ENCODE data around the gene PRLR.
A peak's percentile ranks its signal among the peaks of the same experiment; 100 is the strongest.

The PRLR gene

DNA sequence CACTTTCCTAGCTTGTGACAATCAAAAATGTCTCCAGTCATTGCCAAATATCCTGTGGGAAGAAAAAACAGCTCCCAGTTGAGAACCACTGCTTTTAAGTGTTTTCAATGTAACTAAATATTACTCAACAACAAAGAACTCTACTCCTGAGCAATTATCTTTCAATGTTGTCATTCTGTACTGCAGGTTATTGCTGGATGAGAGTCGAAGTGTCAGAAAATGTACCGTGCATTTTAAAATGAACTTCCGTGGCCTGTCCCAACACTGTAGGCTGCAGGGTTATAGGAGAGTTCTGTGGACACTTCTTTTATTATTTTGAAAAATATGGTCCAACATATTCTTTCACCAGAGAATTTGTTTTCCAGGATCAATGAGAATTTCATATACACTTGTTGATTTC, 147.8 kb downstream of the PRLR start:
- DNase-seq (ENCODE audit: low read depth, low spot score), result no peak

DNA sequence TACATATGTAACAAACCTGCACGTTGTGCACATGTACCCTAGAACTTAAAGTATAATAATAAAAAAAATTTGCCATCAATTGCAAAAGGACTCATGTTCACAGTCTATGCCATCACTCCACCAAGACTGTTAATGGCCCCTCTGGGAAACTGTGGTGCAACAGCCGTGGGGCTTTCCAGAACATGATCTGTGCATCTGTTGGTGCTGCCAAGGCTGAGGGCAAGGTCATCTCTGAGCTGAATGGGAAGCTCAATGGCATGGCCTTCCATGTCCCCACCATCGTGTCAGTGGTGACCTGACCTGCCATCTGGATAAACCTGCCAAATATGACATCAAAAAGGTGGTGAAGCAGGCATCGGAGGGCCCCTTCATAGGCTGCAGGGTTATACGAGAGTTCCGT, 149.2 kb downstream of the PRLR start:
- no peak for DNase-seq (ENCODE audit: low read depth, low spot score)

GRCh38 chr5:35073160-35073559, 157.1 kb downstream of the PRLR start:
- no peak for DNase-seq (ENCODE audit: low read depth, low spot score)

DNA sequence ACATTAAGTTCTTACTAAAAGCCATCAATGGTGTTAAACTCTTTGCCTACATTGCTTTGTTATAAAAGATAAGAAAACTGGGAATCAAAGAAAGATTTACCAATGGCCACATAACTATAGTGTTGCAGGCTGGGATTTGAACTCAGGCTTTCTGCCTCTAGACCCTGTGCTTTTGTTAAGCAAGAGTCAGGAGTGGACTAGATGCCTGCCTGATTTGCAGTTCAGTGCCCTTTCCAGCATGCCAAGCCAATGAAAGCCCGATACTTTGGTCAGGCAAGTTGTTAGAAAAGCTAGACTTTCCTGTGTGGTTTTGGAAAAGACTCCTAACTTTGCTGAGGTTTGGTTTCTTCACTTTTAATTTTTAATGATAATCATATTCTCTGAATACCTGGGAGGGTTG, 161.1 kb downstream of the PRLR start:
- DNase-seq (ENCODE audit: low read depth, low spot score), result no peak

- DNase-seq (ENCODE audit: low read depth, low spot score), result no peak
Observed at GRCh38 chr5:35067985-35068384, 162.3 kb downstream of the PRLR start.

DNA sequence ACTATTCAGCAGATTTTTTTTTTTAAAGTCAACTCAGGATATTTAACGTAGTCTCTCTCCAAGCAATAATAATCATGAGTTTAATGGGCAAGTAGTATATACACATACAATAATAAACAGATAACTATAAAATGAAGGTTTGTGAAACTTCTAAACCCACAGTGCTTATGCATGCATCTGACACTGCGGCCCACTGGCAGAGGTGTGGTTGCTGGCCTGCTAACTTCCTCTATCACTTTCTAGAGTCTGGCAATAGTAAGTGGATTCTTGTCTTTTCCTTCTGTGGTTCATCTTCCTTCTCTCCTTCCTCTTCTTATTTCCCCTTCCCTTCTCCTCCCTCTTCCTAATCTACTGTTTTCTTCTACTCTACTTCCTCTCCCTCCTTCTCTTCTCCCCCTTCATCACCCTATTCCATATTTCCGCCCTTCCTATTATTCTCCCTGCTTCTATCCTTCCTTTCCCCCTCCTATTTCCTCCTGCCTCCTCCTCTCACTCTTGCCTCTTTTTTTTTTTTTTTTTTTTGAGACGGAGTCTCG, 164.0 kb downstream of the PRLR start:
- no peak for DNase-seq (ENCODE audit: low read depth, low spot score)

GRCh38 chr5:35063414-35063813, 166.9 kb downstream of the PRLR start:
- no peak for DNase-seq (ENCODE audit: low read depth, low spot score)

DNA sequence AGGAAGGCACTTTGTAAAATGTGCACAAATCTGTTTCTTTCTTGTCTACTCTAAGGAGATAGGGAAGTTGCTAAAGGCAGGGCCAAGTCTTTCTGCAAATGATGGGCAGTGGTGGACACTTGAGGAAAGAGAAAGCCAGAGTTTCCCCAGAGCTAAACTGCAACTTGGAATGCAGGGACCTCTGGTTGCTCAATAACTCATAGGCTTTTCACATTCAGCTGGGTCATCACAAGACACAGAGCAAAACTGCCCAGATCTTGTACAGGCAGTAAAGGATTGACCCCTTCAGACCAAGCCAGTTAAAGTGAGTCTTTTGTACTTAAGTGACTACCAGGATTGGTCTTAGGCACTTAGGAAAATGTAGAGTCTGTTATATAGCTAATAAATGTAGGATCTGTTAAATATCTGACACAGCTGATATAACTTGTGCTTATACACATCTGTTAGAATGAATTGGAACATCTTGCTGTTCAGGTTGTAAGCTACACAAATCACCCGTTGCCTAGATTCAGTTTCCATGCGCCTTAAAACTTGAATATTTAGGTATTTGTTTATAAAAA, 169.0 kb downstream of the PRLR start:
- DNase-seq (ENCODE audit: low read depth, low spot score), result no peak

- no peak for DNase-seq (ENCODE audit: low read depth, low spot score)
Observed at GRCh38 chr5:35060236-35060635, 170.1 kb downstream of the PRLR start.

GRCh38 chr5:35059251-35059650, 171.0 kb downstream of the PRLR start:
- DNase-seq (ENCODE audit: low read depth, low spot score), result no peak

GRCh38 chr5:35058374-35058788, 171.9 kb downstream of the PRLR start:
- DNase-seq (ENCODE audit: low read depth, low spot score), result no peak

DNA sequence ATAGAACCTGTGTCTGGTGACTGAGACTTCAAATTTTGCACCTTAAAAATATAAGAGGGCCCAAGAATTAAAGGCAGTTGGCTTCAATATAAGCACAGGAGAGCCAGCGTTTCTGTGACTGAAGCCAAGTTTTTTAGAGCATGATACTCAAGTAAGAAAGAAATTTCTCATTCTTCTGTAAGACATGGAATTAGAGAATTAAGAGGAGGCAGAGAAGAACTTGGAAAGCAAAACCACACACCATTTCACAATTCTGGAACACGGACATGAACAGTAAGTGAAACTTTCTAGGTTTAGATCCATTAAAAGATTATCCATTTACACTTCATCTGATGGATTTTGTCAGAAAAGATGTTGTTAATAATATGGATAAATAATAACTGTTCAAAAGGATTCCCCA, 173.6 kb downstream of the PRLR start:
- no peak for DNase-seq (ENCODE audit: low read depth, low spot score)

GRCh38 chr5:35052838-35053237, 177.4 kb downstream of the PRLR start:
- no peak for DNase-seq (ENCODE audit: low read depth, low spot score)

DNA sequence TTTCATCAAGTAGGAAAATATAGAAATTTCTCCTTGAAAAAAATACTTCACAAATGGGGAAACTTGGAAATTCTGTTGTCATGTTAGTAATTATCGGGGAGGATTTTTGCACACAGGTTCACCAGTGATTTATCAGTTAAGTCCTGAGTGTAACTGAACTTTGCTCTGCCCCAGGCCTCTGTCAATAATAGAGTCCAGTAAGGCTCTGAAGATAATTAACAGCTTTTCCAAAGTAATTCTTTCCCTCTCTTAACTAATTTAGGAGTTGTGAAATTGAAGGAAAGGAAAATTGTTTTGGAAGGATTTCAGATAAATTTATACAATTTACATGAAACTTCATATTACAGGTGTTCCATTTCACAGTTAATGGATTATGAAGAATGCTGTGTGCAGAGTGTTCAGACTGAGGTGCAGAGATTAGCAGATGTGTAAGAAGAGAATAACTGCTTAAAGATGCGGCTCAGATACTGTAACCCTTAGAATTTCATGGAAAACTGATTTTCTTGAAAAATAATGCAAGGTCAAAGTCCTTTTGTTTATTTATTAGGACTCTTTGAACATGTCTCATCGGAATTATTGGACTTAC, 179.7 kb downstream of the PRLR start:
- DNase-seq (ENCODE audit: low read depth, low spot score), result no peak

GRCh38 chr5:35048910-35049309, 181.4 kb downstream of the PRLR start:
- DNase-seq (ENCODE audit: low read depth, low spot score), result no peak

DNA sequence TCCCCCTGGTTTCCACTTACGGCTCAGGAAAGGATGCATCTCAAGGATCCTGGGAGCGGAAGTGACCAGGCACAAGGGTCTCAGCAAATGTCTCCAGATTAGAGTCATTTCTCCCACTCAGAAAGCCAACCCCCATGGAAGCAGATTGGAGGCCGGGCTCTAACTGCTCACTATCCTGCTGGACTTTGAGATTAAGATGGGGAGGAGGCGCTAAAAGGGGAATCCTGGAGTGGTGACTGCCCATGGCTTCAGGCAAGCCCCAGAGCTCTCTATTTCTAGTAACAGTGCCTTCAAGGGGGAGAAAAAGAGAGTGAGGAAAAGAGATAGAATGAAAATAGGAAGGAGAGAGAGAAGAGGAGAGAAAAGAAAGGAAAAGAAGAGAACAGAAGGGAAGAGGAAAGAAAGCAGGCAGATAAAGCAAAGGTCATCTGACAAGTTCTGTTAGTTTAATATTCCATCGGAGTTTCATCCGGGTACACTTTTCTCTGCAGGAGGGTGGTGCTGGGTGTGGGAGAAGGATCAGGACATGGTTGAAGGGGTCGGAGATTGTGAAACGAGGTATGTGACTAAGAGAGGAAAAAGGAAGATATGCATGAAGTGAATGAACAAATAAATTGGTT, 182.4 kb downstream of the PRLR start, which contains the start of gene AGXT2:
TSS of gene AGXT2 (minus strand) at position 165 of the 620 bp plus-strand sequence. CDS start at position 108, 57 bp downstream.
- no peak for DNase-seq (ENCODE audit: low read depth, low spot score)

- peak; percentile 5 for DNase-seq (ENCODE audit: low read depth, low spot score)
Observed at GRCh38 chr5:35046774-35047173, 183.5 kb downstream of the PRLR start.

DNA sequence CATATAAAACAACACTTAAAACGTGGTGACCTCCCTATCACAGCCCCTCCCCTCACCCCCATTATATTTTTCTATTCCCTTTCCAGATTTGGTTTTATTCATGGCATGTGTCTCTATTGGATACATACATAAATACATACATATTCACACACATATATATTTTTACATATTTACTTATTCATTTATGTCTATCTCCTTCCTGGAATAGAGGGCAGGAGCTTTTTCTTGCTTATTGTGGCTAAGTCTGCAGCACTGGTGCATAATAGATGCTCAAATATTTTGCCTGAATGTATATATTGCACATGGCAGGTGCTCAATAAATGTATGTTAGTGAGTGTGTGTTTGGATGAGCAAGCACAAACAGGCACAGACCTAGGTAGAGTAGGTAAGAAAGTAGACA, 185.0 kb downstream of the PRLR start:
- no peak for DNase-seq (ENCODE audit: low read depth, low spot score)

DNA sequence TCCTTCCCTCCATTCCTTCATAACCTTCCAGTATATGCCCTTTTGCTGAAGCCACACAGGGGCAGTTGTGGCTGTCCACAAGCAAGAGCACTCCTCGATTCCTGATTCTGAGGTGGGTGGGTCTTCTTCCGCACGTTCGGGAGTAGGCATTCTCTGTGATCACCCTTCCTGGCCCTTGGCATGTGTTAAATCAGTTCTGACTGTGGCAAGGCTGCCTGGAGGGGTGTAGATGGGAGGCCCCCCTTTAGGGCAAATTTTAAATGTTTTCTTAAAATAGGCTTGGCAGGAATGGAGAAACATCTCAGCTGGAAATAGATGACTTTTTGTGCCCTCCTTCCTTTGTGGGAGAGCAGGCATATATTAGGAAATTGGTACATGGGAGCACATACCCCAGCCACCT, 185.6 kb downstream of the PRLR start:
- DNase-seq (ENCODE audit: low read depth, low spot score), result no peak

- DNase-seq (ENCODE audit: low read depth, low spot score), result no peak
Observed at GRCh38 chr5:35042781-35043180, 187.5 kb downstream of the PRLR start.

- DNase-seq (ENCODE audit: low read depth, low spot score), result no peak
Observed at GRCh38 chr5:35041261-35041660, 189.0 kb downstream of the PRLR start.

DNA sequence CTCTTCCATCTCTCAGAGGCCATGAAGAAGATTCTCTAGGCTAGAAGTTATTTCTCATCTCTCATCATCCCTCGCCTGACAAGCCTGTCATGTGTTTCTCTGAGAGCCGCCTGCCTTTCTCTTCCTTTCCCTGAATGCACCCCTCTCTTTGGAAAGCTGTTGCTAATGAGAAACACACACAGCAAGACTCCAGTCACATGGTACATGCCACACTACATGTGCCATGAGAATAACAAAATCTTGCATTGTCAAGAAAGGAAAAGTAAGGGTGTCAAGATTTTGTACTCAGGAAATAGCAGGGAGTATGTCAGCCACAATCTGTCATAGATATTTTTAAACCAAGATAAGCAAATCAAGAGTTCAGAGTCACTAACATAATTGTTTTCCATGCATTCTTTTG, 191.4 kb downstream of the PRLR start:
- DNase-seq (ENCODE audit: low read depth, low spot score), result no peak

DNA sequence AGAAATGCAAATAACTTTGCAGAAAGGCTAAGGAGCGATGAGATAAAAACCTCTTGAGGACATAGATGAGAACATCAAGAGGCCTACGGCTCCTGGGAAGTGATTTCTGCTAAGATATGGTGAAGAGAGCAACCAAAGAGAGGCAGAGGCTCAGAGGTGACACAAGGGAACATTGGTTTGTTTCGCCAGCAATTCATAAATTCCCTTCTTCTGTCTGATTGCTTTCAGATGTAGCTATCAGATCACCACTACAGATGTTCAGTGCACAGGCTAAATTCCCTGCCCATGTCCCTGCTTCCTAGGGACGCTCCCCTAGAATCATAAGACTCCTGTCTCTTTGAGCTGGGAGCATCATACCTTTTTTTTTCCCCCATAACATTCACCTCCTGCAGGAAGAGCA, 193.8 kb downstream of the PRLR start:
- no peak for DNase-seq (ENCODE audit: low read depth, low spot score)

Data from brain pericyte (primary cell).